Stimulated activated CD8-positive, alpha-beta memory T cell treated with anti-CD3 and anti-CD28 coated beads, Interleukin-7, amount 100 ng/mL, for 4 hours (primary cell): ENCODE measurements around the gene SURF2.
"Not testable (repeated sequence)": the region's sequence is repeated elsewhere in the genome, so short reads cannot be mapped to it uniquely, and the experiment has no call there.

Source experiments
- DNase-seq, 2 donors: peaks; one replicate each; pipeline ENCODE4 v3.0.0-alpha.2; 2020; ENCODE audit warnings: low read depth in 2 of 2

SURF2 gene

DNA sequence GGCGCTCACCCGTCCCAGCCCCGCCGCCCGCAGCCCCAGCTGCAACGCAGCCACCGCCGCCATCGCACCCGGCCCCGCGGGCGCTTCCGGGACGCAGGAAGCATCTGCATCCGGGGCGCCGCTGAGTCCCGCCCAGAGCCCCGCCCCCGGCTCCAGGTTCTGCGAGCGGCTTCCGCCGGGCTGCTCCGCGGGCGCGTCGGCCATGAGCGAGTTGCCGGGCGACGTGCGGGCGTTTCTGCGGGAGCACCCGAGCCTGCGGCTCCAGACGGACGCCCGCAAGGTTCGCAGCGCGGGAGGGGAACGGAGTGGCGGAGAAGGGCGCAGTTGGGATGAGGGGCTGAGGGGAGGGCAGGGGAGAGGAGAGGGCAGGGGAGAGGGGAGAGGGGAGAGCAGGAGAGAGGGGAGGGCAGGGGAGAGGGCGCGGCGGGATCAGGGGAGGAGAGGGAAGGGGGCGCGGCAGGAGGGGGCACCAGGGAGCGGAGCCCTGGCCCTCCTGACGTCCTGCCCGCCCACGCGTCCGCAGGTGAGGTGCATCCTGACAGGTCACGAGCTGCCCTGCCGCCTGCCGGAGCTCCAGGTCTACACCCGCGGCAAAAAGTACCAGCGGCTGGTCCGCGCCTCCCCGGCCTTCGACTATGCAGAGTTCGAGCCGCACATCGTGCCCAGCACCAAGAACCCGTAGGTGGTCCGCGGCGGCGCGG, at the start of gene SURF2, which contains the start of gene SURF1:
Gene SURF2, plus strand, starts transcription at position 160 of the 701 bp plus-strand sequence. Its CDS starts 43 bp downstream, at position 203.
Gene SURF1, minus strand, starts transcription at position 97 of the 701 bp plus-strand sequence. Its CDS starts 34 bp downstream, at position 63.
- DNase-seq: peak; percentile 69 to 89

DNA sequence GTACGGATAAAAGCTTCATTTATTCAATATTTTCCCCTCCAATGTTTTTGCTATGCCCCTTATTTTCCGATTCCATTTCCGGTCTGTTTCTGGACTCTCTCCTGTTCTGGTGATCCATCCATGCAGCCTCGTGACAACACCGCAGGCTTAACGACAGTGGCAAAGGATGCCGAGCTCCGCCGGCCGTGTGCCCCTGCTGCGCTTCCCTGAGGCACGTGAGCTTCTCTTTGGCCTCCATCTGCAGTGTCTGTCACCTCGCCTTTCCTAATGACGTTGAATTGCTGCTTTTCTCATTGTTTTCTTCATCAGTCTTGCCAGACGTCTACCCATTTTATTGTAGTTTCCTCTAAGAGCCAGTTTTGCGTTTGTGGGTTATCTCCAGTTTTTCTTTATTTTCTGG, 49.0 kb upstream of the SURF2 start:
- no peak for DNase-seq

DNA sequence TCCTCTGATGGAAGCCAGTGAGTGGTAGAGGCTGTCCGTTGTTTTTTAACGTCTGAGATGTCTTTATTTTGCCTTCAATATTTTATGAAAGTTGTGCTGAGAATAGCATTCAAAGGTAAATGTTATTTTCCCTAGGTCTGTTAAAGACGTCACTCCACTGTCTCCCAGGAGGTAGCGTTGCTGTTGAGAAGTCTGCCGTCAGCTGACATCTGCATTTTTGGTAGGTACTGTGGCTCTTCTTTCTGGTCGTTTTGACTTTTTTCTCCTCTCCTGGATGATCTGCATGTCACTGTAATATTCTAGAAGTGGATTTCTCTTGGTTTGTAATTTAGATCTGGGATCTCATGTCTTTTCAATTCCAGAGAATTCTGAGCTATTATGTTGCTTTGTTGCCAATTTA, 46.7 kb upstream of the SURF2 start:
- no peak for DNase-seq

DNA sequence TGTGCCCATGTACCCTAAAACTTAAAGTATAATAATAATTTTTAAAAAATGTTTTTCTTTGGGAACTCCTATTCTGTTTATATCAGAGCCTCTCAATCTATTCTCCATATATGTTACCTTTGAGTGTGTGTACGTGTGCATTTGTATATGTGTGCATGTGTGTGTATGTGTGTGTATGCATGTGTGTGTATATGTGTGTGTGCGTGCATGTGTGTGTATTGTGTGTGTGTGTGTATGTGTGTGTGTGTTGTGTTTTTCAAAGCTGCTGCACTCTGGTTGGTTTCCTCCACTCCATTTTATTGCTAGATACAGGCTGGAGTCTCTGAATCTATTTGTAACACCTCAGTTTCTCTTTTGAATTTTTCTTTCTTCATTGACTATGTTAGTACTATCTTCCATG, 40.4 kb upstream of the SURF2 start:
- no peak for DNase-seq

DNA sequence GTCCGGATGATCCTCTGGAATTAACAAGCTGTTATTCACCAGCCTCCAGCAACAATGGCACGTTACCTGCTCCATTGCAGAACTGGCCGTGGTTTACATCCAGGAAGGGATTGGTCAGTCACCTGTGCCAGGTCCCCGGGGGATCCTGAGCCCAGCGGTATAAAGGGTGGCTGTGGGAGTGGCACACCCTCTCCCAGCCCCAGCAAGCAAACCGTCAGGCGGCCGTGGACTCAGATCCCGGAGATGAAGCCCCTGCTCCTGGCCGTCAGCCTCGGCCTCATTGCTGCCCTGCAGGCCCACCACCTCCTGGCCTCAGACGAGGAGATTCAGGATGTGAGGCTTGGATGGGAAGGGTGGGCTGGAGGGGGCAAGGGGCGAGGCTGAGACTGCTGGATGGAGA, 38.8 kb upstream of the SURF2 start:
- DNase-seq: not testable (repeated sequence)

DNA sequence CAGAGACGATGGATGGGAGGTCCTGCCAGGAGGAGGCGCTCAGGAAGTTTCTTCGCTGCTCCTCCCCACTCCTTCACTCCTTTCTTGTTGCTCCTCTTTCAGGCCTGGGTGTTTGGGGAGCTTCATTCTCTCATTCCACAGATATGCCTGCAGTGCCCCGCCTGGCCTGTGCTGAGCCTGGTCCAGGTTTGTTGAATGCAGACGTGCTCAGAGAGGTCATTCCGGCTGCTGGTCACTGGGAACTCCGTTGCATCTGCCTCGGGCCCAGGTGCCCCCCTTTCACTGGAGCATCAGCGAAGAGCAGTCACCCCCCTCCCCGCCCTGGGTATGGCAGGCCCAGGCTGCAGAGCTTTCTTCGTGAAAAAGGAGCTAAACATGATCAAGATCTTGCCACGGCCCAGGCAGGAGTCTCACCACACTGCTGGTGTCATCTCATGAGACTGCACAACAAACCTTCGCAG, 35.9 kb upstream of the SURF2 start:
- no peak for DNase-seq

DNA sequence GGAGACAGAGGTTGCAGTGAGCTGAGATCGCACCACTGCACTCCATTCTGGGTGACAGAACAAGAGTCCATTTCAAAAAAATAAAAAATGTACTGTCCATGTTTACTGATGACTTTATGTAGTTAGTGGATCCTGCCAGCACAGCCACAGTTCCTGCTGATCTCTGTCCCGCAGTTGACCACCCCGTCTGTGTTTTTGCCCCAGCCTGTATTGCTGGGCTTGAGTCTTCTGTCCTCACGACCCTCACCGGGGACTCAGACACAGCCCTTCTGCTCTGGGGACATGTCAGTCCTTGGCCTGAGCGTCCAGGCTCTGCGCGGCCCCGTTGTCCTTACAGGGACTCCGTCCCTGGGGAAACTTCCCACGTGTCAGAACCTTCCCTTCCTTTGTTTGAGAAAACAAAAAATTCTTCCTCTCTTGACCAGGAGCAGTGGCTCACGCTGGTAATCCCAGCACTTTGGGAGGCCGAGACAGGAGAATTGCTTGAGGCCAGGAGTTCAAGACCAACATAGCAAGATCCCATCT, 34.9 kb upstream of the SURF2 start:
- no peak for DNase-seq

DNA sequence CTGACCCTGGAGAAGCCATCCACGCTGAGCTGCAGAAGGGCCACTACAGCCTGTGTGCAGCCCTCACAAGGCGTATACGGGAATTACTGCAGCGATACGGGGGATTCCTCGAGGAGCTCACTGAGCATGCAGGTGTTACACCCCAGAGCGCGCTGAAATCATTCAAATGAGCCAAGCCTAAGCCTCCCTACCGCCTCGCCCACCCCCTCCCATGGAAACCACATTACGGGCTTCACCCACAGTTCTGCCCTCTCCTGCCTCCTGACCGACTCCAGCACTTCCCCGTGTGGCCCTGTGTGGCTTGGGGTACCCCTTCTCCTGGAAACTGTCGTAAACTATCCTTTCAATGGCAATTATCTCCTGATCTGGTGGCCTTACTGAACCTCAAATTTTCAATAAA, 33.6 kb upstream of the SURF2 start:
- no peak for DNase-seq

DNA sequence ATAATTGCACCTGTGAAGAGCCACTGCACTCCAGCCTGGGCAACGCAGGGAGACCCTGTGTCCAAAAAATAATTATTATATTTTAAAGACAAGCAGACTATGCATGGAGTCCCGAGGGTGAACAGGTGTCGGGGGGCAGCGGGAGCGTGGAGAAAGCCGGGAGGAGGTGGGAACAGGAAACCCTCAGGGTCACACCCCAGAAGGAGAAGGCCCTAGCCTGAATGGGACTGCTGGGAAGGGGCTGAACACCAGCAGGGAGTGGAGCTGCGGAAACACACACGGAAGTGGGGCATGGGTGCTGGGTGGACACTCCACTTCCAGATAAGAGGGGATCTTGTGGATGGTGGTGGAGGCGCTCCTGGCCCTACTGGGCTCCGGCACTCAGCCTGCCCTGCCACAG, 33.1 kb upstream of the SURF2 start:
- no peak for DNase-seq

DNA sequence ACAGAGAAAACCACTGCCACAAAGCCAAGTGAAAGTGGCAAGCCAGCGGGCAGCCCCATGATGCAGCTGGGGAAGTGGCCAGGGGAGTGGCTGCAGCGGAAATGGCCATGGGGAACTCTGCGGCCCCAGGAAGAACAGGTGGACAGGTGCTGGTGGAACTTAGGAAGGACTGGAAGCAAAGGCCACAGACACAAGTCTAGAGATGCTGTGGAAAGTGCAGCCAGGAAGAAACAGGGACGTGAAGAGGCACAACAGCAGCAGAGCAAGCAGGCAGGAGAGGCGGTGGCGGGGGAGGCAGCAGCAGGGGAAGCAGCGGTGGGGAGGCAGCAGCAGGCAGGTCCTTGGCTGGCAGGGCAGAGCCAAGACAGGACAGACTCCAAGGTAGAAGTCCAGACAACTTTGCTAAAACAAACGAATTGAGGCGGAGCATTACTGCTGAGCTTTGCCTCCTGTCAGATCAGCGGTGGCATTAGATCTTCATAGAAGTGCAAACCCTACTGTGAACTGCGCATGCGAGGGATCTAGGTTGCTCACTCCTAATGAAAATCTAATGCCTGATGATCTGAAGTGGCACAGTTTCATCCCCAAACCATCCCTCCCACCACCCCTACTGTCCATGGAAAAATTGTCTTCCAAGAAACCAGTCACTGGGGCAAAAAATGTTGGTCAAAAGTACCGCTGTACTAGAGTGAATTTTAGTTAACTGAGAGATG, 32.2 kb upstream of the SURF2 start:
- DNase-seq: no peak

DNA sequence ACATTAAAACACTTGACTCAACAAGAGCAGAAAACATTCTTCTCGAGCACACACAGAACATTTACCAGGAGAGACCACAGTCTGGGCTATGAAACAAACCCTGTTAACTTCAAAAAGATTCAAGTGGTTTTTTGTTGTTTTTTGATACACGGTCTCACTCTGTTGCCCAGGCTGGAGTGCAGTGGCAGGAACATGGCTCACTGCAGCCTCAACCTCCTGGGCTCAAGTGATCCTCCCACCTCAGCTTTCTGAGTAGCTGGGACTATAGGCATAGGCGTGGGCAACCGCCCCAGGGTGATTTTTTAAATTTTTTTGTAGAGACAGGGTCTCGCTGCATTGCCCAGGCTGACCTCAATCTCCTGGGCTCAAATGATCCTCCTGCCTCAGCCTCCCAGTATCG, 29.3 kb upstream of the SURF2 start:
- not testable (repeated sequence) for DNase-seq

DNA sequence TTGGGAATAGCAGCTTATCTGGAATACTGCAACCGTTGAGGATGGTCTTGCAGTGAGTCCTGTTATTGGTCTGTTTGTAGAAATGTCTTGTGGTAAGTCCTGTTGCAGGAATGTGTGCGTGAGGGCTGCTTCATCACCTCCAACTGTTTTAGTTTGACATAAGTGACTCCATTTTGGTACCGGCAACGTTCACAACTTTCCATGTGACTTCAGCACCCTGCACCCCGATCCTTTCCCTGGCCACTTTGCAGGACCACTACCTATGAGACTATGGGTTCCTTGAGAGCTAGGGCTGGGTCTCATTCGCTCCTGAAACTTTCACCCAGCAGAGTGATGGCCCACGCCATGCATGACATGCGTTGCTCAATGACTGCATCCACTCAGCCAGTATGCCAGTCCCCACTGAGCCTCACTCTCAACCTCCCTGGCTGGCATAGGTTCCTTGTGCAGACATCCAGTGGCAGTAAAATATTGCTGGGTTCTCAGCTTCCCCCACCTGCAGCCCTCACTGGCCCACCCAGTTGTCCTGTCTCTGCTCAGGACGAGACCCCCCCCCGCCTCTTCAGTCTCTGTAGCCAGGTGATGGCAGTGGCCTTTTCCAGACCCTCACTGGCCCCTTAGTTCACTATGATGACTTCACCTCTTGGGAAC, 28.4 kb upstream of the SURF2 start:
- DNase-seq: no peak

DNA sequence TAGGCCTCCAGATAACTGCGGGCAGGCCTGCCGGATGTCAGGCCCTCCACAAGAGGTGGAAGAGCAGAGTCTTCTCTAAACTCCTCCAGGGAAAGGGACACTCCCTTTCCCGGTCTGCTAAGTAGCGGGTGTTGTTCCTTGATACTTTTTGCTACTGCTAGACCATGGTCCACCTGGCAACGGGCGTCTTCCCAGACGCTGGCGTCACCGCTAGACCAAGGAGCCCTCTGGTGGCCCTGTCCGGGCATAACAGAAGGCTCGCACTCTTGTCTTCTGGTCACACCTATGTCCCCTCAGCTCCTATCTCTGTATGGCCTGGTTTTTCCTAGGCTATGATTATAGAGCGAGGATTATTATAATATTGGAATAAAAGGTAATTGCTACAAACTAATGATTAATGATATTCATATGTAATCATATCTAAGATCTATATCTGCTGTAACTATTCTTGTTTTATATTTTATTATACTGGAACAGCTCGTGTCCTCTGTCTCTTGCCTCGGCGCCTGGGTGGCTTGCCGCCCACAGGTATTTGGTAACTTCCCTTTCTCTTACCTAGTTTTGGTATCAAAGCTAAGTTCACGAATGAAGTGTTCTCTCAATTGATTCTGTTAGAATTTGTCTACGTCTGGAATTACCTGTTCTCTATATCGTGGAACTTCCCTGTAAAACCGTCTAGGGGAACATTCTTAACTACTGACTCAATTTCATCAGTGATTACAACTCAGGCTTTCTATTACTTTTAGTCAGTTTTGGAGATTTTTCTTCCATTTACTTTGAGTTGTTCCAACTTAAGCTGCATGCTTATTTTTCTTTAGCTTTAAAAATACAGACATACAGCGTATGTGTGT, 26.8 kb upstream of the SURF2 start:
- DNase-seq: not testable (repeated sequence)

DNA sequence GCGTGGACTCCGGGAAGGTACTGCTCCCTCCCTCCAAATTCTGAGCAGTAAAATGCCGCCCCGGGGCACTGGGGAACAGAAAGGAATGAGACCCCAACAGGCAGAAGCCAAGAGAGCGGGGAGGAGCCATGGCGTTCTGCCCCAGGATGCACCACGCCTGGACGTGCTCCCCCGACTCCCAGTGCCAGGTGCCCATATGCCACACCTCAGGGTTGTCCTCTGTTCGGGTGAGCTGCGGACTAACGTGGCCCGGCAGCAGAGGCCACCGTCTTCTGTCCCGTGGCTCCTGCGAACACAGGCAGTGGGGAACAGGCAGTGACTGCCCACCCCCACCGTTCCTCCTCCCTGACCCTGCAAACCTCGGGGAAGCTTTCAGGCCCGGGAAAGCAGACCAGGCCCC, 25.1 kb upstream of the SURF2 start:
- DNase-seq: no peak

DNA sequence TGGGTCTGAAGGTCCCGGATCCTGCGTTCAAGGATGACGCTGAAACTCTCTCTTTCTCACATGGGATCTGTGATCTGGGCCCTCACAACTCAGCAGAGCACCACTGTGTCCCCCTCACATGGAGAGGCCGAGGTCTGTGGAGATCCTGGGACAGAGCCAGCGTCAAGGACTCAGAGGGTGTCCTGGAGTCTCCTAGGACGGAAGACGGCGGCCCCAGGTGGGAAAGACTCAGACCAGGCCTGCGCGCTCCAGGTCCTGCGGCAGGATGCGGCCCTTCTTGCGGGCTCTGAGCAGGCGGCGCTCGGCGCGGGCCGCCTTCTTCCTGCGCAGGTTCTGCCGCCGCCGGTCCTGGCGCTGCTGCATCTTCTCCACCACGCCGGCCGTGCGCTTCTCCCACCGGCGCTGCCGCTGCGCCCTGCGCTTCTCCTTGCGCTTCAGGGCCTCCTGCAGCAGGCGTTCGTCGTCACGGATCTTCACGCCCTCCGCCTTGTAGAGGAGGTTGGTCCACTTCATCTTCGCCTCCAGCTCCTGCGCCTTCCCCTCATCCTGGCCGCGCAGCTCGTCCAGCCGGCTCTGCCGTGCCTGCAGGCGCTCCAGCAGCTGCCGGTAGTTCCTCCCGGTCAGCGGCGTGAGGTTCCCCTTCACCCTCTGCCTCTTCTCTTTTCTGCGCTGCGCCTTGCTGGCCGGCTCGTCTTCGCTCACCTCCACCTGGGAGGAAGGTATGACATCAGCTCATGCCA, 24.5 kb upstream of the SURF2 start:
- DNase-seq: no peak

DNA sequence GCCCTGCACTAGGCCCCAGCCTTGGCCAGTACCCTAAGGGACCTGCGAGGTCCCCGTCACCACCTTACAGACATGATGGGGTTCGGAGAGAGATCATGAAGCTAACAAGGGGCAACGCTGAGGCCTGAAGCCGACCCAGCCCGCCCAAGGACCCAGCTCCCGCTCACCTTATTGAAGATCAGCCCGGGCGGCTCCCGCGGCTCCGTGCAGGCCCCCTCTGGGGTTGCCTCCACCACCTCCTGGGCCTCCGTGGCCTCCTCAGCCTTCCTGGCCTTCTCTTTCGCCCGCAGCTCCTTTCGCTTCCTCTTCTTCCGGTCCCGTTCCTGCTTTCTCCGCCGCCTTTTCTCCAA, 24.0 kb upstream of the SURF2 start:
- no peak for DNase-seq

DNA sequence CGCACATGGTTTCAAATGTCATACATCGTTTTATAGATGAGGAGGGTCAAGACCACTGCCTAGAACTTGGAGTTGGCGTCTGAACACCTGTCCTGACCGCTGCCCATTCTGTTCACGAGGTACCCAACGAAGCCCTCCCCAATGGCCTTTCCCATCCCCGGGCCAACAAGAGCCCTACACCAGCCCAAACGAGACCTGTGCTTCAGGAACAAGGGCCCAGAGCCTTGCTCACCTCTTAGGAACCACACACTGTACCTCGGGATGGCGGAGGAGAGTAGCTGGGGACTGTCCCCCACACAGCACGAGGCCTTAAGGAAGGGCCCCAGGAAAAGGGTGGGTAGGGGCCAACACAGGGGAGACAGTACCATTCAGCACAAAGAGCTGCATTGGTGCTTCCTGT, 23.3 kb upstream of the SURF2 start:
- no peak for DNase-seq

DNA sequence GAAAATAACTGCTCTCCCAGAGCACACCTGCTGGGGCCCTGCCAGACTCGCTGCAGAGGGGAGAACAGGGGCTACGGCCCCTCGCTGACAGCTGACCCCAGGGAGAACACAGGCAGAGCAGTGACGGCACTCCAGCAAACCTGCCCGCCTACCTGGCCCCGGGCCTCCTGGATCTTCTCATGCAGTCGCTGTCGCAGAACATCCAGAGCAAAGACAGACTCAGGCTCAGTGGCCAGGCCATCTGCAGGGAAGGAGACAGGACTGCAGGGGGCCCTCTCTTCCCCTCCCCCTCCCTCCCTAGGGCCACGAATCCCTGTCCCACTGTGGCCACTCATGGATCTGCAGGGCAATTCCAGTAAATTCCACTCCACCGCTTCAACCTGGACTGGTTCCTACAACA, 22.8 kb upstream of the SURF2 start:
- no peak for DNase-seq

DNA sequence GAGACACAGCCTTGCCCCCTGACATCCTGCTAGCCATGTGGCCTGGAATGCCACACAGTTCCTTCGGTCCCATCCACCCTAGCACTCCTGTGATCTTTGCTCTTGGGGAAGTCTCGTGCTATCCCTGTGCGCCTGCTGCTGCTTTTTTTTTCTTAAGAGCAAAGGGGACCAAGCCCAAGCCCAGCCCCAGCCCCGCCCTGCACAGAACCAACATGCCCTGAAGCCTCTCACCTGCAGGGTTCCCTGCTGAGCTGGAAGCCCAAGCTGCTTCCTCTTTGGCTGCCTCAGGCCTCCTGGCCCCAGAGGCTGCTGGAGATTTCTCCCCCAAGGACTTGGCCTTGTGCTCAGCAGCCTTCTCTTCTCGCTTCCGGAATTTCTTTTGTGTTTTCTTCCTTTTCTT, 22.2 kb upstream of the SURF2 start:
- no peak for DNase-seq

DNA sequence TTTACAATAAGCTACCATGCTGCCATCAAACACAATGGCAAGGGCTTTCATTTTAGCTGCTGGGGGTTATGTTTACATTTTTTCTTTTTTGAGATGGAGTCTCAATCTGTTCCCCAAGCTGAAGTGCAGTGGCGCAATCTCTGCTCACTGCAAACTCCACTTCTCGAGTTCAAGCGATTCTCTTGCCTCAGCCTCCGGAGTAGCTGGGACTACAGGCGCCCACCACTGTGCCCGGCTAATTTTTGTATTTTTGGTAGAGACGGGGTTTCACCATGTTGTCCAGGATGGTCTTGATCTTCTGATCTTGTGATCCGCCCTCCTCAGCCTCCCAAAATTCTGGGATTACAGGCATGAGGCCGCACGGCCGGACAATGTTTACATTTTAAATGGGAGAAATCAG, 21.5 kb upstream of the SURF2 start:
- not testable (repeated sequence) for DNase-seq
